Keratinocyte (primary cell): ENCODE measurements around the gene ELP6. TPM values are rescaled to one million over a fixed set of nuclear protein-coding genes. Genes with fewer than 3 reads are reported as not detected.
"Not testable (repeated sequence)": the region's sequence is repeated elsewhere in the genome, so short reads cannot be mapped to it uniquely, and the experiment has no call there.

ENCODE experiments used
- DNase-seq: peaks from one replicate; pipeline ENCODE4 v3.0.0-alpha.2; 2011; ENCODE audit warnings: low read depth, missing footprints, low spot score
- FAIRE-seq: peaks from 2 replicates; lab custom pipeline; 2011; peaks lifted over from hg19 to GRCh38; lab: Jason Lieb, UNC
- H2AFZ ChIP-seq: 2 replicates; pipeline ENCODE4 v1.6.0; 2012; ENCODE audit warnings: low read length, control low read depth, inconsistent platforms; ENCODE audit not compliant: control insufficient read depth
- H3K27ac ChIP-seq: 2 replicates; pipeline ENCODE4 v1.5.1; 2011; ENCODE audit warnings: low read length; ENCODE audit not compliant: control insufficient read depth, insufficient read depth
- H3K27me3 ChIP-seq: 3 replicates; pipeline ENCODE4 v1.6.0; 2011; ENCODE audit warnings: low read length; ENCODE audit not compliant: control insufficient read depth, insufficient read depth; ENCODE audit errors: extremely low read depth
- H3K36me3 ChIP-seq, 2 experiments: 2 replicates in 1 of 2; 3 replicates in 1 of 2; pipeline ENCODE4 v1.5.1; 2011; ENCODE audit warnings: low read length in 2 of 2, mild to moderate bottlenecking in 1 of 2; ENCODE audit not compliant: control insufficient read depth in 2 of 2, insufficient read depth in 2 of 2; ENCODE audit errors: extremely low read depth in 1 of 2
- H3K4me1 ChIP-seq: 3 replicates; pipeline ENCODE4 v1.5.1; 2011; ENCODE audit warnings: low read length; ENCODE audit not compliant: control insufficient read depth, insufficient read depth; ENCODE audit errors: extremely low read depth
- H3K4me2 ChIP-seq: 3 replicates; pipeline ENCODE4 v1.6.0; 2011; ENCODE audit warnings: low read depth, low read length; ENCODE audit not compliant: control insufficient read depth, insufficient read depth; ENCODE audit errors: extremely low read depth
- H3K4me3 ChIP-seq, 3 experiments: fragments of 200-600 bp in 1 of 3; sonication (generic) in 1 of 3; 2 replicates in 2 of 3; 3 replicates in 1 of 3; pipeline ENCODE4 v1.5.1; 2011 to 2016; ENCODE audit warnings: low read length in 3 of 3, mild to moderate bottlenecking in 3 of 3, control low read depth in 2 of 3, inconsistent platforms in 1 of 3, low read depth in 1 of 3, mixed read lengths in 1 of 3, mixed run types in 1 of 3, moderate library complexity in 1 of 3; ENCODE audit not compliant: control insufficient read depth in 2 of 3, insufficient read depth in 2 of 3; ENCODE audit errors: extremely low read depth in 1 of 3
- H3K79me2 ChIP-seq: 2 replicates; pipeline ENCODE4 v1.6.0; 2012; ENCODE audit warnings: low read length; ENCODE audit not compliant: control insufficient read depth, insufficient read depth
- H3K9ac ChIP-seq: 3 replicates; pipeline ENCODE4 v1.6.0; 2011; ENCODE audit warnings: low read length; ENCODE audit not compliant: control insufficient read depth, insufficient read depth; ENCODE audit errors: extremely low read depth
- H3K9me1 ChIP-seq: 3 replicates; pipeline ENCODE4 v1.6.0; 2011; ENCODE audit warnings: low read length; ENCODE audit not compliant: control insufficient read depth, insufficient read depth; ENCODE audit errors: extremely low read depth
- H3K9me3 ChIP-seq: 2 replicates; pipeline ENCODE4 v1.5.1; 2012; ENCODE audit warnings: low read depth, low read length; ENCODE audit not compliant: control insufficient read depth
- H4K20me1 ChIP-seq: 3 replicates; pipeline ENCODE4 v1.6.0; 2011; ENCODE audit warnings: low read length; ENCODE audit not compliant: control insufficient read depth, insufficient read depth; ENCODE audit errors: extremely low read depth
- CTCF ChIP-seq, 3 experiments: IDR thresholded peaks in 1 of 3; conservative IDR thresholded peaks in 1 of 3; optimal IDR thresholded peaks in 1 of 3; 2 replicates in 2 of 3; 3 replicates in 1 of 3; pipeline versions ENCODE3 to v1.5.1; 2011; ENCODE audit warnings: low read length in 3 of 3, mild to moderate bottlenecking in 3 of 3, moderate library complexity in 2 of 3, control low read depth in 1 of 3, inconsistent platforms in 1 of 3; ENCODE audit not compliant: insufficient read depth in 2 of 3; ENCODE audit errors: extremely low read depth in 1 of 3
- EZH2 ChIP-seq: IDR thresholded peaks from one replicate; pipeline ENCODE4 v1.6.1; 2012; ENCODE audit warnings: inconsistent platforms, mild to moderate bottlenecking, low read length, moderate library complexity
- dilution Hi-C: fragments of 300-500 bp; cut with MboI; formaldehyde crosslinking; loops from one replicate; pipeline ENCODE4 v1.7.0; 2020; ENCODE audit warnings: low sequenced_read_pairs; ENCODE audit not compliant: extremely low pct_ligation_motif_present
- polyA plus RNA-seq, 5 experiments: library from polyadenylated mRNA; depleted of rRNA in 3 of 5; stranded (reverse) in 3 of 5; stranded (forward) in 1 of 5; unstranded in 1 of 5; fragments of >200 nt; gene quantifications; 1 replicate in 1 of 5; 2 replicates in 3 of 5; 3 replicates in 1 of 5; pipeline versions ENCODE4 v1.2.1 to v1.2.3, GENCODE V29; 2011 to 2012; ENCODE audit warnings: missing spikeins in 2 of 5, low read depth in 1 of 5, low replicate concordance in 1 of 5

ELP6 gene
- polyA plus RNA-seq, 1 donor (not counting 4 experiments of a cell fraction or from before 2014, with no cell fraction given): 65.8 TPM

GRCh38 chr3:47464588-47464987, 48.9 kb downstream of the ELP6 start:
- TF ChIP-seq CTCF (optimal IDR thresholded peaks at IDR 0.05 in 1 of 3, IDR thresholded peaks at IDR 0.05 in 1 of 3, conservative IDR thresholded peaks at IDR 0.05 in 1 of 3; ENCODE audit: extremely low read depth in 1 of 3, insufficient read depth in 2 of 3, low read length in 3 of 3) (no peak), EZH2 (no peak)
- H3K4me3 ChIP-seq: no peak overlapping the region
- H3K36me3 ChIP-seq: no peaks in the 10 kb centered on the region
- peak overlapping the region; percentile 56 for H3K4me2 ChIP-seq
- DNase-seq (no peak), FAIRE-seq (no peak)
- no peaks in the 10 kb centered on the region for H3K9me3 ChIP-seq
- H3K4me1 ChIP-seq: peaks cover 15% of the 10 kb centered on the region
- no peak overlapping the region for H3K9ac ChIP-seq
- no peak overlapping the region for H2AFZ ChIP-seq
- H3K27me3 ChIP-seq: no peaks in the 10 kb centered on the region
- H3K27ac ChIP-seq: no peak overlapping the region
- no peaks in the 10 kb centered on the region for H3K9me1 ChIP-seq
- H3K79me2 ChIP-seq: peaks cover 56% of the 10 kb centered on the region
- dilution Hi-C loops: no loop called here
- H4K20me1 ChIP-seq: no peaks in the 10 kb centered on the region

DNA sequence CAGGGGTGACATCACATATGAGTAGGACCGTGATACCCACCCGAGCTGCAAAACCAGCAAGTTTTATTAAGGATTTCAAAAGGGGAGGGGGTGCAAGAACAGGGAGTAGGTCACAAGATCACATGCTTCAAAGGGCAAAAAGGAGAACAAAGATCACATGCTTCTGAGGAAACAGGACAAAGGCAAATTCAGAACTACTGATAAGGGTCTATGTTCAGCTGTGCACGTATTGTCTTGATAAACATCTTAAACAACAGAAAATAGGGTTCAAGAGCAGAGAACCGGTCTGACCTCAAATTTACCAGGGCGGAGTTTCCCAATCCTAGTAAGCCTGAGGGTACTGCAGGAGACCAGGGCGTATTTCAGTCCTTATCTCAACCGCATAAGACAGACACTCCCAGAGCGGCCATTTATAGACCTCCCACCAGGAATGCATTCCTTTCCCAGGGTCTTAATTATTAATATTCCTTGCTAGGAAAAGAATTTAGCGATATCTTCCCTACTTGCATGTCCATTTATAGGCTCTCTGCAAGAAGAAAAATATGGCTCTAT, 53.9 kb downstream of the ELP6 start:
- H3K36me3 ChIP-seq, H3K4me1 ChIP-seq, H3K27me3 ChIP-seq, H2AFZ ChIP-seq, H3K4me3 ChIP-seq, H4K20me1 ChIP-seq, H3K4me2 ChIP-seq, H3K9me1 ChIP-seq, H3K9me3 ChIP-seq, FAIRE-seq, dilution Hi-C loops, H3K27ac ChIP-seq, H3K9ac ChIP-seq, DNase-seq: not testable (repeated sequence)
- peaks cover 57% of the 10 kb centered on the region for H3K79me2 ChIP-seq

GRCh38 chr3:47456984-47457383, 56.5 kb downstream of the ELP6 start:
- H3K4me2 ChIP-seq: no peak overlapping the region
- no peak for DNase-seq
- no peak for TF ChIP-seq CTCF (optimal IDR thresholded peaks at IDR 0.05 in 1 of 3, IDR thresholded peaks at IDR 0.05 in 1 of 3, conservative IDR thresholded peaks at IDR 0.05 in 1 of 3; ENCODE audit: extremely low read depth in 1 of 3, insufficient read depth in 2 of 3, low read length in 3 of 3)
- TF ChIP-seq EZH2: no peak
- H3K9me1 ChIP-seq: no peaks in the 10 kb centered on the region
- peaks cover 51% of the 10 kb centered on the region for H3K79me2 ChIP-seq
- no peak overlapping the region for H2AFZ ChIP-seq
- H4K20me1 ChIP-seq: no peaks in the 10 kb centered on the region
- no peaks in the 10 kb centered on the region for H3K4me1 ChIP-seq
- no peak overlapping the region for H3K4me3 ChIP-seq
- no peaks in the 10 kb centered on the region for H3K27me3 ChIP-seq
- H3K9ac ChIP-seq: no peak overlapping the region
- no peak for FAIRE-seq
- dilution Hi-C loops: no loop called here
- no peak overlapping the region for H3K27ac ChIP-seq
- H3K9me3 ChIP-seq: no peaks in the 10 kb centered on the region
- no peaks in the 10 kb centered on the region for H3K36me3 ChIP-seq
